Measurements from ENCODE around the gene B3GNT7.

Gene B3GNT7

GRCh38 chr2:231412618-231412963 is 17.1 kb downstream of the B3GNT7 start:
- H3K4me3 ChIP-seq (ENCODE audit: control insufficient read depth, low read depth, low read length): peak overlapping the region; percentile 18
- no peak for TF ChIP-seq CTCF (conservative IDR thresholded peaks at IDR 0.05; ENCODE audit: control insufficient read depth, insufficient read depth, low read depth, low read length)
- no peak for DNase-seq (ENCODE audit: low read depth)

GRCh38 chr2:231413456-231413855 is 17.9 kb downstream of the B3GNT7 start:
- no peak for TF ChIP-seq CTCF (conservative IDR thresholded peaks at IDR 0.05; ENCODE audit: control insufficient read depth, insufficient read depth, low read depth, low read length)

GRCh38 chr2:231413921-231414476 is 18.5 kb downstream of the B3GNT7 start:
- TF ChIP-seq CTCF (conservative IDR thresholded peaks at IDR 0.05; ENCODE audit: control insufficient read depth, insufficient read depth, low read depth, low read length): no peak

More at GRCh38 chr2:231413456-231413855, 17.9 kb downstream of the B3GNT7 start:
- no peak overlapping the region for H3K4me3 ChIP-seq (ENCODE audit: control insufficient read depth, low read depth, low read length)
- no peak for DNase-seq (ENCODE audit: low read depth)

GRCh38 chr2:231415029-231415428 is 19.5 kb downstream of the B3GNT7 start:
- H3K4me3 ChIP-seq (ENCODE audit: control insufficient read depth, low read depth, low read length): no peak overlapping the region
- DNase-seq (ENCODE audit: low read depth): no peak
- no peak for TF ChIP-seq CTCF (conservative IDR thresholded peaks at IDR 0.05; ENCODE audit: control insufficient read depth, insufficient read depth, low read depth, low read length)

More at GRCh38 chr2:231413921-231414476, 18.5 kb downstream of the B3GNT7 start:
- no peak overlapping the region for H3K4me3 ChIP-seq (ENCODE audit: control insufficient read depth, low read depth, low read length)
- no peak for DNase-seq (ENCODE audit: low read depth)

DNA sequence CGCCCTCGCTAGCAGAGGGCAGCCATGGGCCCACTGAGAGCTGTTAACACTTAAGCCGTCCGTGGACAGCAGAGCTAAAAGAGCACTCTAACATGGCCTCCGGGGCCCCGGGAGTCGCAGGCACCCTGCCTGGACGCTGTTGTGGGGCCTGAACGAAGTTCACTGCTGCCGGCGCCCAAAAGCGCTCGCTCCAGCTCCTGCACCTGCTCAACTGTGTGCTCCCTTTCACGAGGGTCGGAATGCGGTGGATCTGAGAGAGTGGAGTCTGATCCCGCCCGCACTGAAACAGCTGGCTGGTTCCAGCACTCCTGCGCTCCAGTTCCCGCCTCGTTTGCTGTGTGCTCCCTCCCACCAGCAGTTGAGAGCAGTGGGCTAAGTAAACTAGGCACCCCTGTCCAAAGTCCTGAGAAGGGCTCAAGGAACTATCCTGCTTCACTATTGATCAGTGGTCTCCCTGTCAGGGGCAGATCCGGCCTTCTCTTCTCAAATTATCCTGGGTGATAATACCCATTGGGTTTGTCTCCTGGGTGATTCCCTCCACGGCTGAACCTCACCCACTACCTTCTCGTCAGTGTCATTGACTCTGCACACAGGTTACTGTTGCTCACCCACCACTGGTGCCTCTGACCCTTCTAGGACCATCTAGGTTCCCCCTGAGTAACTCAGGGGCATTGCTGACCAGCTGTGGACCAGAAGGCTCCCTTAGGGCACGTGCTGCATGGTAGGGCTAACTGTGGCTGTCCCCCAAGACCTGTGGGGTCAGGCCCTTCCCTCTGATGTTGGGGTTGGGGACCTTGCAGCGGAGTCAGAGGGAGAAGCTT is 23.5 kb downstream of the B3GNT7 start:
- H3K4me3 ChIP-seq (ENCODE audit: control insufficient read depth, low read depth, low read length): no peak overlapping the region
- TF ChIP-seq CTCF (conservative IDR thresholded peaks at IDR 0.05; ENCODE audit: control insufficient read depth, insufficient read depth, low read depth, low read length): no peak
- DNase-seq (ENCODE audit: low read depth): no peak

GRCh38 chr2:231421051-231421580 is 25.6 kb downstream of the B3GNT7 start:
- no peak for DNase-seq (ENCODE audit: low read depth)
- no peak for TF ChIP-seq CTCF (conservative IDR thresholded peaks at IDR 0.05; ENCODE audit: control insufficient read depth, insufficient read depth, low read depth, low read length)
- no peak overlapping the region for H3K4me3 ChIP-seq (ENCODE audit: control insufficient read depth, low read depth, low read length)

Measured in fibroblast of mammary gland (primary cell).